Muscle of leg (tissue), 16 donors: ENCODE measurements around the gene GPR87. TPM values are rescaled to one million over a fixed set of nuclear protein-coding genes. Genes with fewer than 3 reads are reported as not detected.
A peak's percentile ranks its signal among the peaks of the same experiment; 100 is the strongest.

Source experiments
- DNase-seq: peaks from one replicate; pipeline ENCODE4 v3.0.0; 2013
- H3K27ac ChIP-seq: one replicate; pipeline ENCODE4 v1.5.1; 2013; ENCODE audit warnings: mild to moderate bottlenecking, low read length, control low read depth
- H3K27me3 ChIP-seq: one replicate; pipeline ENCODE4 v1.6.1; 2013; ENCODE audit warnings: low read length; ENCODE audit not compliant: control insufficient read depth, insufficient read depth
- H3K36me3 ChIP-seq: one replicate; pipeline ENCODE4 v1.6.1; 2013; ENCODE audit warnings: low read length; ENCODE audit not compliant: control insufficient read depth, insufficient read depth
- H3K4me1 ChIP-seq: one replicate; pipeline ENCODE4 v1.6.1; 2013; ENCODE audit warnings: low read length; ENCODE audit not compliant: control insufficient read depth, insufficient read depth
- H3K4me3 ChIP-seq: one replicate; pipeline ENCODE4 v1.5.1; 2013; ENCODE audit warnings: low read length, control low read depth
- H3K9me3 ChIP-seq: replicated peaks from 2 replicates; pipeline ENCODE4 v1.6.1; 2013; ENCODE audit warnings: low read depth, low read length; ENCODE audit not compliant: control insufficient read depth
- WGBS: methylation state at CpG from one replicate; pipeline ENCODE4 v1.1.5; 2013; ENCODE audit warnings: missing lambda C conversion rate; ENCODE audit not compliant: insufficient coverage; 5-methylcytosine and 5-hydroxymethylcytosine counted together
- long read RNA-seq, 11 donors: transcript quantifications; one replicate each; lab custom pipeline, GENCODE V29; 2026
- polyA plus RNA-seq, 8 donors: library from polyadenylated mRNA; unstranded; fragments of 120-200 nt; gene quantifications; one replicate each; pipeline versions ENCODE4 v1.2.1 to v1.2.3, GENCODE V29; 2013; ENCODE audit warnings: inconsistent platforms in 1 of 8, low replicate concordance in 1 of 8; ENCODE audit not compliant: insufficient read length in 8 of 8, insufficient read depth in 1 of 8
- total RNA-seq: library from RNA; stranded (reverse); fragments of 120-200 nt; gene quantifications from one replicate; pipeline ENCODE4 v1.2.4, GENCODE V29; 2013

The GPR87 gene, protein sequence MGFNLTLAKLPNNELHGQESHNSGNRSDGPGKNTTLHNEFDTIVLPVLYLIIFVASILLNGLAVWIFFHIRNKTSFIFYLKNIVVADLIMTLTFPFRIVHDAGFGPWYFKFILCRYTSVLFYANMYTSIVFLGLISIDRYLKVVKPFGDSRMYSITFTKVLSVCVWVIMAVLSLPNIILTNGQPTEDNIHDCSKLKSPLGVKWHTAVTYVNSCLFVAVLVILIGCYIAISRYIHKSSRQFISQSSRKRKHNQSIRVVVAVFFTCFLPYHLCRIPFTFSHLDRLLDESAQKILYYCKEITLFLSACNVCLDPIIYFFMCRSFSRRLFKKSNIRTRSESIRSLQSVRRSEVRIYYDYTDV
- total RNA-seq: not detected
- 1 to 10 TPM in 1 of 8 donors, under 1 TPM in 1, not detected in 6; 0.16 to 1.9 TPM for polyA plus RNA-seq
- long read RNA-seq, donor 1: 0 reads
- long read RNA-seq, donor 2: 0 reads
- long read RNA-seq, donor 3: 0 reads
- long read RNA-seq, donor 4: 0 reads
- long read RNA-seq, donor 5: 0 reads
- long read RNA-seq, donor 6: 0 reads
- long read RNA-seq, donor 7: 0 reads
- long read RNA-seq, donor 8: 0 reads
- long read RNA-seq, donor 9: 0 reads
- long read RNA-seq, donor 10: 0 reads
- long read RNA-seq, donor 11: 0 reads

- Histone ChIP-seq H3K4me3 (no peak within 1 kb of the TSS), H3K9me3 (no peaks in the 10 kb centered on the region), H3K36me3 (no peaks in the 10 kb centered on the region), H3K27ac (no peak within 1 kb of the TSS), H3K4me1 (no peaks in the 10 kb centered on the region), H3K27me3 (no peaks in the 10 kb centered on the region)
- no peak for DNase-seq
- WGBS: 33% methylated on average over 1 of the region's 7 CpGs
Observed at GRCh38 chr3:151316267-151316991, at the start of gene GPR87. Gene GPR87, minus strand, starts transcription at chr3:151316820. Its CDS starts 16,720 bp downstream, at chr3:151300100.

- no peak for DNase-seq
- Histone ChIP-seq H3K4me3 (no peak overlapping the region), H3K36me3 (no peaks in the 10 kb centered on the region), H3K27ac (no peak overlapping the region), H3K4me1 (no peaks in the 10 kb centered on the region), H3K9me3 (no peaks in the 10 kb centered on the region), H3K27me3 (no peaks in the 10 kb centered on the region)
- no CpG with 5 or more reads among the region's 3 CpGs for WGBS
Observed at GRCh38 chr3:151362751-151363174, 46.1 kb upstream of the GPR87 start.

DNA sequence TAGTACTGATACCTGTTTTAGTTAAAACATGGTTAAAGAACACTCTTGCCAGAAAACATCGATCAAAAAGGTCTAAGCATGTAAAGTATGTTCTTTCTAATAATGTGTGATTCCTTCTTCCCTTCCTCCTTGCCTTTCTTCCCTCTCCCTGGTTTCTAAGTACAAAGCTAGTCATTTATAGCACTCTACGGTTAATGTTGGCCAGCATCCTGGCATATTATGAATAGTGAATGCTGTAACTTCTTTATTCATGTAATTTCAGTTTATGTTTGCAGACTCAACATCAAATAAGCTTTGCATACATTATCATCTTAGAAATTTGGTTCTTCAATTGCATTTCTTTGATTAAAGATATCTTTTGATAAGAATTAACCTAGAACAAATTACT is 40.8 kb upstream of the GPR87 start:
- H3K4me3 ChIP-seq: no peak overlapping the region
- no CpG with 5 or more reads among the region's 2 CpGs for WGBS
- no peak for DNase-seq
- H3K4me1 ChIP-seq: no peaks in the 10 kb centered on the region
- H3K27ac ChIP-seq: no peak overlapping the region
- H3K9me3 ChIP-seq: no peaks in the 10 kb centered on the region
- no peaks in the 10 kb centered on the region for H3K27me3 ChIP-seq
- H3K36me3 ChIP-seq: no peaks in the 10 kb centered on the region

DNA sequence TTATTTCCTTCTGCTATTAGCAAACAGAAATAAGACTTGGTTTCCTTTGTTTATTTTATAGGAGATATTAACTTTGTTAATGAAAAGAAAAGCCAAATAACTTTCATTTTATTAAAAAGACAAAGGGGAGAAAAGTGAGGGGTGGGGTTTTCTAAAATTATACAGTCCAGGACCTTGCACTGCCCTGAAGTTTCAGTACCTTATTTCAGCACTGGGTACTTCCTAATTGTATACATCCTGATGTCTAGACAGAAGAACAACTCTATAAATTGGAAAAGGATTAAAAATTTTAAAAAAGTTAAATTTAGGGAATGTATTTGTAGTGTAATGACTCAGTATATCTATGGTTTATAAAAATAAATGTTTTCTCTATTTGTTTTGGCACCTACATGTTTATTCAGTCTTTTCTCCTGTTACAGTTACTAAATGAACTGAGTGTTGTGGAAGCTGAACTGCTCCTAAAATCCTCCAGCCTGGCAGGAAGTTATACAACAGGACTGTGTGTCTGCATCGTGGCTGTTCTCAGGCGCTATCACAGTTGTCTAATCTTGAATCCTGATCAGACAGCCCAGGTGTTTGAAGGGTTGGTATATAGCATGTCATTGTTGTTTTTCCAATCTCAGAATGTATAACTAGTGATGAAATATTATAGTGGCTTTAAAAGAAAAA is 40.3 kb upstream of the GPR87 start:
- H3K4me1 ChIP-seq: no peaks in the 10 kb centered on the region
- peak; percentile 11 for DNase-seq
- no peak overlapping the region for H3K27ac ChIP-seq
- H3K4me3 ChIP-seq: no peak overlapping the region
- no CpG with 5 or more reads among the region's 2 CpGs for WGBS
- H3K27me3 ChIP-seq: no peaks in the 10 kb centered on the region
- H3K9me3 ChIP-seq: no peaks in the 10 kb centered on the region
- H3K36me3 ChIP-seq: no peaks in the 10 kb centered on the region

- H3K27ac ChIP-seq: no peak overlapping the region
- H3K36me3 ChIP-seq: no peaks in the 10 kb centered on the region
- H3K9me3 ChIP-seq: no peaks in the 10 kb centered on the region
- H3K4me3 ChIP-seq: no peak overlapping the region
- WGBS: no CpG with 5 or more reads among the region's 4 CpGs
- no peaks in the 10 kb centered on the region for H3K4me1 ChIP-seq
- no peak for DNase-seq
- H3K27me3 ChIP-seq: no peaks in the 10 kb centered on the region
Observed at GRCh38 chr3:151351648-151352047, 35.0 kb upstream of the GPR87 start.

- Histone ChIP-seq H3K9me3 (no peaks in the 10 kb centered on the region), H3K4me3 (no peak overlapping the region), H3K36me3 (no peaks in the 10 kb centered on the region), H3K27ac (peak overlapping the region; percentile 13), H3K27me3 (no peaks in the 10 kb centered on the region), H3K4me1 (no peaks in the 10 kb centered on the region)
- no CpG with 5 or more reads among the region's 1 CpG for whole genome bisulfite sequencing
- peak; percentile 49 for DNase-seq
Observed at GRCh38 chr3:151351219-151351618, 34.6 kb upstream of the GPR87 start.

GRCh38 chr3:151350656-151351055 is 34.0 kb upstream of the GPR87 start:
- H3K27ac ChIP-seq: no peak overlapping the region
- no peaks in the 10 kb centered on the region for H3K9me3 ChIP-seq
- H3K4me1 ChIP-seq: no peaks in the 10 kb centered on the region
- no peaks in the 10 kb centered on the region for H3K27me3 ChIP-seq
- no peak for DNase-seq
- no peaks in the 10 kb centered on the region for H3K36me3 ChIP-seq
- no CpG with 5 or more reads among the region's 1 CpG for WGBS
- H3K4me3 ChIP-seq: no peak overlapping the region

GRCh38 chr3:151347432-151347831 is 30.8 kb upstream of the GPR87 start:
- 56% methylated on average over 3 of the region's 6 CpGs for WGBS
- Histone ChIP-seq H3K9me3 (no peaks in the 10 kb centered on the region), H3K36me3 (no peaks in the 10 kb centered on the region), H3K4me1 (no peaks in the 10 kb centered on the region), H3K4me3 (no peak overlapping the region), H3K27ac (no peak overlapping the region), H3K27me3 (no peaks in the 10 kb centered on the region)
- peak; percentile 65 for DNase-seq

DNA sequence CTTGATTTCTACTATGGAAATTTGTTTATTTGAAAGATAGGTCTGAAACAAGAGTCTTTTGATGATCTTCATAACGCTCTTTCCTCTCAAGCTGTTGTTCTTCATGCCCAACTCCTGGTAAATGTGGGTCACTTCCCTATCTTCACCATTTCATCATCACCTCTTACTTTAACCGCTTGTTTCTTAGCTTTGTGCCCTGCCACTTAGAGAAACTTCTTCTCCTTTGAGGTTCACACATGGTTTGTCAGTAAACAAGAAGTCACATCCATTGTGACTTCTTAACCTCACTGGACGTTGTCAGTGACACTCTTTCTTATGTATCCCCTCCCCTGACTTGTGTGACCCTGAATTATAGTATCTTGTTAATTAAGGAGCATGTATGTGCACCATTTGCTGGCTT is 29.7 kb upstream of the GPR87 start:
- no peak overlapping the region for H3K4me3 ChIP-seq
- H3K27me3 ChIP-seq: no peaks in the 10 kb centered on the region
- peak; percentile 45 for DNase-seq
- 83% methylated on average over 1 of the region's 3 CpGs for WGBS
- no peaks in the 10 kb centered on the region for H3K4me1 ChIP-seq
- H3K36me3 ChIP-seq: no peaks in the 10 kb centered on the region
- H3K27ac ChIP-seq: no peak overlapping the region
- no peaks in the 10 kb centered on the region for H3K9me3 ChIP-seq

GRCh38 chr3:151345859-151346258 is 29.2 kb upstream of the GPR87 start:
- DNase-seq: peak; percentile 89
- Histone ChIP-seq H3K27ac (no peak overlapping the region), H3K36me3 (no peaks in the 10 kb centered on the region), H3K9me3 (no peaks in the 10 kb centered on the region), H3K27me3 (no peaks in the 10 kb centered on the region), H3K4me3 (no peak overlapping the region), H3K4me1 (no peaks in the 10 kb centered on the region)
- WGBS: 29% methylated on average over 1 of the region's 2 CpGs
